Keratinocyte (primary cell): ENCODE measurements around the gene CLSTN3. TPM values are rescaled to one million over a fixed set of nuclear protein-coding genes. Genes with fewer than 3 reads are reported as not detected.

Source experiments
- DNase-seq: peaks from one replicate; pipeline ENCODE4 v3.0.0-alpha.2; 2011; ENCODE audit warnings: low read depth, missing footprints, low spot score
- FAIRE-seq: peaks from 2 replicates; lab custom pipeline; 2011; peaks lifted over from hg19 to GRCh38; lab: Jason Lieb, UNC
- H2AFZ ChIP-seq: 2 replicates; pipeline ENCODE4 v1.6.0; 2012; ENCODE audit warnings: low read length, control low read depth, inconsistent platforms; ENCODE audit not compliant: control insufficient read depth
- H3K27ac ChIP-seq: 2 replicates; pipeline ENCODE4 v1.5.1; 2011; ENCODE audit warnings: low read length; ENCODE audit not compliant: control insufficient read depth, insufficient read depth
- H3K27me3 ChIP-seq: 3 replicates; pipeline ENCODE4 v1.6.0; 2011; ENCODE audit warnings: low read length; ENCODE audit not compliant: control insufficient read depth, insufficient read depth; ENCODE audit errors: extremely low read depth
- H3K36me3 ChIP-seq, 2 experiments: 2 replicates in 1 of 2; 3 replicates in 1 of 2; pipeline ENCODE4 v1.5.1; 2011; ENCODE audit warnings: low read length in 2 of 2, mild to moderate bottlenecking in 1 of 2; ENCODE audit not compliant: control insufficient read depth in 2 of 2, insufficient read depth in 2 of 2; ENCODE audit errors: extremely low read depth in 1 of 2
- H3K4me1 ChIP-seq: 3 replicates; pipeline ENCODE4 v1.5.1; 2011; ENCODE audit warnings: low read length; ENCODE audit not compliant: control insufficient read depth, insufficient read depth; ENCODE audit errors: extremely low read depth
- H3K4me2 ChIP-seq: 3 replicates; pipeline ENCODE4 v1.6.0; 2011; ENCODE audit warnings: low read depth, low read length; ENCODE audit not compliant: control insufficient read depth, insufficient read depth; ENCODE audit errors: extremely low read depth
- H3K4me3 ChIP-seq, 3 experiments: fragments of 200-600 bp in 1 of 3; sonication (generic) in 1 of 3; 2 replicates in 2 of 3; 3 replicates in 1 of 3; pipeline ENCODE4 v1.5.1; 2011 to 2016; ENCODE audit warnings: low read length in 3 of 3, mild to moderate bottlenecking in 3 of 3, control low read depth in 2 of 3, inconsistent platforms in 1 of 3, low read depth in 1 of 3, mixed read lengths in 1 of 3, mixed run types in 1 of 3, moderate library complexity in 1 of 3; ENCODE audit not compliant: control insufficient read depth in 2 of 3, insufficient read depth in 2 of 3; ENCODE audit errors: extremely low read depth in 1 of 3
- H3K79me2 ChIP-seq: 2 replicates; pipeline ENCODE4 v1.6.0; 2012; ENCODE audit warnings: low read length; ENCODE audit not compliant: control insufficient read depth, insufficient read depth
- H3K9ac ChIP-seq: 3 replicates; pipeline ENCODE4 v1.6.0; 2011; ENCODE audit warnings: low read length; ENCODE audit not compliant: control insufficient read depth, insufficient read depth; ENCODE audit errors: extremely low read depth
- H3K9me1 ChIP-seq: 3 replicates; pipeline ENCODE4 v1.6.0; 2011; ENCODE audit warnings: low read length; ENCODE audit not compliant: control insufficient read depth, insufficient read depth; ENCODE audit errors: extremely low read depth
- H3K9me3 ChIP-seq: 2 replicates; pipeline ENCODE4 v1.5.1; 2012; ENCODE audit warnings: low read depth, low read length; ENCODE audit not compliant: control insufficient read depth
- H4K20me1 ChIP-seq: 3 replicates; pipeline ENCODE4 v1.6.0; 2011; ENCODE audit warnings: low read length; ENCODE audit not compliant: control insufficient read depth, insufficient read depth; ENCODE audit errors: extremely low read depth
- EZH2 ChIP-seq: IDR thresholded peaks from one replicate; pipeline ENCODE4 v1.6.1; 2012; ENCODE audit warnings: inconsistent platforms, mild to moderate bottlenecking, low read length, moderate library complexity
- dilution Hi-C: fragments of 300-500 bp; cut with MboI; formaldehyde crosslinking; loops from one replicate; pipeline ENCODE4 v1.7.0; 2020; ENCODE audit warnings: low sequenced_read_pairs; ENCODE audit not compliant: extremely low pct_ligation_motif_present
- polyA plus RNA-seq, 5 experiments: library from polyadenylated mRNA; depleted of rRNA in 3 of 5; stranded (reverse) in 3 of 5; stranded (forward) in 1 of 5; unstranded in 1 of 5; fragments of >200 nt; gene quantifications; 1 replicate in 1 of 5; 2 replicates in 3 of 5; 3 replicates in 1 of 5; pipeline versions ENCODE4 v1.2.1 to v1.2.3, GENCODE V29; 2011 to 2012; ENCODE audit warnings: missing spikeins in 2 of 5, low read depth in 1 of 5, low replicate concordance in 1 of 5
- small RNA-seq, 3 experiments: library from RNA; depleted of rRNA; stranded (forward); fragments of <200 nt; gene quantifications; one replicate each; pipeline ENCODE3, GENCODE V24; 2012; ENCODE audit warnings: low read depth in 3 of 3, low replicate concordance in 1 of 3; ENCODE audit not compliant: insufficient read length in 3 of 3
- TF ChIP-seq, protein P1 (sequence below), 3 experiments: IDR thresholded peaks in 1 of 3; conservative IDR thresholded peaks in 1 of 3; optimal IDR thresholded peaks in 1 of 3; 2 replicates in 2 of 3; 3 replicates in 1 of 3; pipeline versions ENCODE3 to v1.5.1; 2011; ENCODE audit warnings: low read length in 3 of 3, mild to moderate bottlenecking in 3 of 3, moderate library complexity in 2 of 3, control low read depth in 1 of 3, inconsistent platforms in 1 of 3; ENCODE audit not compliant: insufficient read depth in 2 of 3; ENCODE audit errors: extremely low read depth in 1 of 3

The CLSTN3 gene
- polyA plus RNA-seq, 1 donor (not counting 4 experiments of a cell fraction or from before 2014, with no cell fraction given) = 12.8 TPM

DNA sequence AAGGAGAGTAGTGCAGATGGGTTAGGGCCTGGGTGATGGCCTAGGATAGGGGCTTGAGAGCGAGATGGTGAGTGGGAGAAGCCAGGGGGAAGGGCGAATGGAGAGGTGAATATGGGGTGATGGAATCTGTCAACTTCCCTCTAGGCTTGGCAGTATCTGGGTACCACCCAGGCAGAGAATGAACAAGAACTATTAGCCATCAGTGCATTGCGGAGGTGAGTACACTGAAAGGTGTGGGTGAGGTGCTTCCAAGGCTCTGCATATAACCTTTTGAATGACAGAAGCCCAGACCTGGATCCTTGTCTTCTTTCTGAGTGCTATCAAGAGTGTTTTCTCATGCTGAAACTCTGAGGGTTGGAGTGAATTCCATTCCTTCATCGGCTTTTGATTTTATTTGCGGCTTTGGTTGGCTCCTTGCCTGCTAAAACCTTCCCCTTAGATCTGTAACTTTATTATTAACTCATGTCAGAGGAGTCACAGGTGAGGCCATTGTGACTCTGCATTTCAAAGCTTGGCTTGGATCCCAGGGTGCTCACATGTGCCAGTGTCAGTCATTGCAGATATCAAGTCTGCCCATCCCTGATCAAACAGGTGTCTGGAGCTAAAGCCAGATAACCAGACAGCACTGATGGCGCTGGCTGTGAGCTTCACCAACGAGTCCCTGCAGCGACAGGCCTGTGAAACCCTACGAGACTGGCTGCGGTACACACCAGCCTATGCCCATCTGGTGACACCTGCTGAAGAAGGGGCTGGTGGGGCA is 77.9 kb downstream of the CLSTN3 start:
- H3K4me3 ChIP-seq = no peak overlapping the region
- H3K4me1 ChIP-seq = no peaks in the 10 kb centered on the region
- peaks cover 29 to 32% of the 10 kb centered on the region in 2 experiments for H3K36me3 ChIP-seq
- no peak overlapping the region for H3K4me2 ChIP-seq
- DNase-seq (no peak), FAIRE-seq (no peak)
- no peak overlapping the region for H3K9ac ChIP-seq
- H4K20me1 ChIP-seq = no peaks in the 10 kb centered on the region
- no peak for TF ChIP-seq EZH2
- TF ChIP-seq, protein P1, sequence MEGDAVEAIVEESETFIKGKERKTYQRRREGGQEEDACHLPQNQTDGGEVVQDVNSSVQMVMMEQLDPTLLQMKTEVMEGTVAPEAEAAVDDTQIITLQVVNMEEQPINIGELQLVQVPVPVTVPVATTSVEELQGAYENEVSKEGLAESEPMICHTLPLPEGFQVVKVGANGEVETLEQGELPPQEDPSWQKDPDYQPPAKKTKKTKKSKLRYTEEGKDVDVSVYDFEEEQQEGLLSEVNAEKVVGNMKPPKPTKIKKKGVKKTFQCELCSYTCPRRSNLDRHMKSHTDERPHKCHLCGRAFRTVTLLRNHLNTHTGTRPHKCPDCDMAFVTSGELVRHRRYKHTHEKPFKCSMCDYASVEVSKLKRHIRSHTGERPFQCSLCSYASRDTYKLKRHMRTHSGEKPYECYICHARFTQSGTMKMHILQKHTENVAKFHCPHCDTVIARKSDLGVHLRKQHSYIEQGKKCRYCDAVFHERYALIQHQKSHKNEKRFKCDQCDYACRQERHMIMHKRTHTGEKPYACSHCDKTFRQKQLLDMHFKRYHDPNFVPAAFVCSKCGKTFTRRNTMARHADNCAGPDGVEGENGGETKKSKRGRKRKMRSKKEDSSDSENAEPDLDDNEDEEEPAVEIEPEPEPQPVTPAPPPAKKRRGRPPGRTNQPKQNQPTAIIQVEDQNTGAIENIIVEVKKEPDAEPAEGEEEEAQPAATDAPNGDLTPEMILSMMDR (optimal IDR thresholded peaks at IDR 0.05 in 1 of 3, IDR thresholded peaks at IDR 0.05 in 1 of 3, conservative IDR thresholded peaks at IDR 0.05 in 1 of 3; ENCODE audit: extremely low read depth in 1 of 3, insufficient read depth in 2 of 3, low read length in 3 of 3) = no peak
- no peak overlapping the region for H2AFZ ChIP-seq
- dilution Hi-C loops = no loop called here
- peaks cover 1% of the 10 kb centered on the region for H3K9me3 ChIP-seq
- no peaks in the 10 kb centered on the region for H3K79me2 ChIP-seq
- H3K27me3 ChIP-seq = no peaks in the 10 kb centered on the region
- no peaks in the 10 kb centered on the region for H3K9me1 ChIP-seq
- no peak overlapping the region for H3K27ac ChIP-seq

Small RNA genes lying within 50 kb of the gene (small RNA-seq; reads per million reads assigned to genes)
- 0 to 0.25 (median 0) reads per million in 3 experiments for gene RNU6-485P

Other genes starting within 250 kb of the CLSTN3 start
- 6.2 to 7.1 TPM (median 6.3 TPM) in 3 replicates for gene LRRC23, start 225.5 kb upstream of the CLSTN3 start, polyA plus RNA-seq
- 0.87 to 1.7 TPM (median 1.1 TPM) in 3 replicates for gene ENO2, start 215.8 kb upstream of the CLSTN3 start, polyA plus RNA-seq
- 4.8 to 7.8 TPM (median 6.2 TPM) in 3 replicates for gene ATN1, start 202.4 kb upstream of the CLSTN3 start, polyA plus RNA-seq
- gene RNU7-1, start 186.6 kb upstream of the CLSTN3 start, polyA plus RNA-seq = not detected in 3 replicates
- 121 to 211 TPM (median 137 TPM) in 3 replicates for gene C12orf57, start 186.3 kb upstream of the CLSTN3 start, polyA plus RNA-seq
- 18.7 to 21.0 TPM (median 19.7 TPM) in 3 replicates for gene PTPN6, start 179.0 kb upstream of the CLSTN3 start, polyA plus RNA-seq
- gene PHB2, start 159.7 kb upstream of the CLSTN3 start, polyA plus RNA-seq = 225 to 270 TPM (median 244 TPM) in 3 replicates
- gene EMG1, start 159.5 kb upstream of the CLSTN3 start, polyA plus RNA-seq = 61.6 to 104 TPM (median 76.9 TPM) in 3 replicates
- gene LPCAT3, start 111.9 kb upstream of the CLSTN3 start, polyA plus RNA-seq = 51.0 to 69.1 TPM (median 52.0 TPM) in 3 replicates
- 1.9 to 6.0 TPM (median 2.6 TPM) in 3 replicates for gene C1S, start 69.7 kb upstream of the CLSTN3 start, polyA plus RNA-seq
- gene C1R, start 37.9 kb upstream of the CLSTN3 start, polyA plus RNA-seq = 2.8 to 8.0 TPM (median 3.2 TPM) in 3 replicates
- gene C1RL, start 21.2 kb upstream of the CLSTN3 start, polyA plus RNA-seq = 8.5 to 13.5 TPM (median 9.3 TPM) in 3 replicates
- gene RBP5, start 1.5 kb upstream of the CLSTN3 start, polyA plus RNA-seq = not detected in 3 replicates
- 10.8 to 17.2 TPM (median 14.4 TPM) in 3 replicates for gene PEX5, start 59.3 kb downstream of the CLSTN3 start, polyA plus RNA-seq
- not detected in 3 replicates for gene ACSM4, start 173.7 kb downstream of the CLSTN3 start, polyA plus RNA-seq